ENCODE results near the gene ENTHD1. TPM values are rescaled to one million over a fixed set of nuclear protein-coding genes. Genes with fewer than 3 reads are reported as not detected.

Gene ENTHD1
- total RNA-seq, 1 donor from 2014 or later: not detected

- Mint-ChIP-seq H3K9me3 (ENCODE audit: unreplicated experiment) (no peaks in the 10 kb centered on the region), H3K27ac (ENCODE audit: unreplicated experiment) (no peak overlapping the region), H3K27me3 (ENCODE audit: unreplicated experiment) (peaks cover 6% of the 10 kb centered on the region), H3K36me3 (ENCODE audit: low read depth, unreplicated experiment) (no peaks in the 10 kb centered on the region), H3K4me3 (ENCODE audit: unreplicated experiment) (no peak overlapping the region), H3K4me1 (ENCODE audit: unreplicated experiment) (no peaks in the 10 kb centered on the region)
- no peak for DNase-seq (ENCODE audit: low spot score)
- TF ChIP-seq CTCF (IDR thresholded peaks at IDR 0.05; ENCODE audit: unreplicated experiment): no peak
These were observed 183.0 kb downstream of the ENTHD1 start for GRCh38 chr22:39710380-39711150.

GRCh38 chr22:39707816-39708215 lies 185.7 kb downstream of the ENTHD1 start:
- Mint-ChIP-seq H3K4me1 (ENCODE audit: unreplicated experiment) (no peaks in the 10 kb centered on the region), H3K9me3 (ENCODE audit: unreplicated experiment) (no peaks in the 10 kb centered on the region)
- no peak for DNase-seq (ENCODE audit: low spot score)

GRCh38 chr22:39707351-39707750 lies 186.2 kb downstream of the ENTHD1 start:
- no peak for DNase-seq (ENCODE audit: low spot score)
- H3K4me1 Mint-ChIP-seq (ENCODE audit: unreplicated experiment): no peaks in the 10 kb centered on the region
- H3K27me3 Mint-ChIP-seq (ENCODE audit: unreplicated experiment): peaks cover 3% of the 10 kb centered on the region
- no peaks in the 10 kb centered on the region for H3K9me3 Mint-ChIP-seq (ENCODE audit: unreplicated experiment)
- H3K27ac Mint-ChIP-seq (ENCODE audit: unreplicated experiment): no peak overlapping the region
- TF ChIP-seq CTCF (IDR thresholded peaks at IDR 0.05; ENCODE audit: unreplicated experiment): no peak
- no peaks in the 10 kb centered on the region for H3K36me3 Mint-ChIP-seq (ENCODE audit: low read depth, unreplicated experiment)
- no peak overlapping the region for H3K4me3 Mint-ChIP-seq (ENCODE audit: unreplicated experiment)

More at GRCh38 chr22:39707816-39708215, 185.7 kb downstream of the ENTHD1 start:
- TF ChIP-seq CTCF (IDR thresholded peaks at IDR 0.05; ENCODE audit: unreplicated experiment): no peak
- H3K27me3 Mint-ChIP-seq (ENCODE audit: unreplicated experiment): peaks cover 4% of the 10 kb centered on the region
- no peaks in the 10 kb centered on the region for H3K36me3 Mint-ChIP-seq (ENCODE audit: low read depth, unreplicated experiment)
- H3K4me3 Mint-ChIP-seq (ENCODE audit: unreplicated experiment): no peak overlapping the region
- H3K27ac Mint-ChIP-seq (ENCODE audit: unreplicated experiment): no peak overlapping the region

GRCh38 chr22:39706376-39707140 lies 187.0 kb downstream of the ENTHD1 start:
- no peak for DNase-seq (ENCODE audit: low spot score)
- H3K9me3 Mint-ChIP-seq (ENCODE audit: unreplicated experiment): no peaks in the 10 kb centered on the region
- no peak overlapping the region for H3K4me3 Mint-ChIP-seq (ENCODE audit: unreplicated experiment)
- H3K27ac Mint-ChIP-seq (ENCODE audit: unreplicated experiment): no peak overlapping the region
- no peaks in the 10 kb centered on the region for H3K4me1 Mint-ChIP-seq (ENCODE audit: unreplicated experiment)
- peaks cover 3% of the 10 kb centered on the region for H3K27me3 Mint-ChIP-seq (ENCODE audit: unreplicated experiment)
- no peak for TF ChIP-seq CTCF (IDR thresholded peaks at IDR 0.05; ENCODE audit: unreplicated experiment)
- no peaks in the 10 kb centered on the region for H3K36me3 Mint-ChIP-seq (ENCODE audit: low read depth, unreplicated experiment)

- H3K27me3 Mint-ChIP-seq (ENCODE audit: unreplicated experiment): peaks cover 2% of the 10 kb centered on the region
- no peak overlapping the region for H3K4me3 Mint-ChIP-seq (ENCODE audit: unreplicated experiment)
- no peak for TF ChIP-seq CTCF (IDR thresholded peaks at IDR 0.05; ENCODE audit: unreplicated experiment)
These were observed 188.2 kb downstream of the ENTHD1 start for GRCh38 chr22:39705386-39705785.

More at GRCh38 chr22:39705386-39705785, 188.2 kb downstream of the ENTHD1 start:
- DNase-seq (ENCODE audit: low spot score): no peak
- H3K9me3 Mint-ChIP-seq (ENCODE audit: unreplicated experiment): no peaks in the 10 kb centered on the region
- H3K4me1 Mint-ChIP-seq (ENCODE audit: unreplicated experiment): no peaks in the 10 kb centered on the region
- H3K27ac Mint-ChIP-seq (ENCODE audit: unreplicated experiment): no peak overlapping the region
- H3K36me3 Mint-ChIP-seq (ENCODE audit: low read depth, unreplicated experiment): no peaks in the 10 kb centered on the region

Measured in endothelial cell (in vitro differentiated cells).